NCI-H345 treated with DMSO at 0.1 percent for 48 hours (cell line): Measurements from ENCODE around the gene REEP6.

Source experiments
- DNase-seq: peaks from one replicate; lab custom pipeline; 2025; ENCODE audit not compliant: unreplicated experiment; lab: John Stamatoyannopoulos, UW

REEP6 gene

DNA sequence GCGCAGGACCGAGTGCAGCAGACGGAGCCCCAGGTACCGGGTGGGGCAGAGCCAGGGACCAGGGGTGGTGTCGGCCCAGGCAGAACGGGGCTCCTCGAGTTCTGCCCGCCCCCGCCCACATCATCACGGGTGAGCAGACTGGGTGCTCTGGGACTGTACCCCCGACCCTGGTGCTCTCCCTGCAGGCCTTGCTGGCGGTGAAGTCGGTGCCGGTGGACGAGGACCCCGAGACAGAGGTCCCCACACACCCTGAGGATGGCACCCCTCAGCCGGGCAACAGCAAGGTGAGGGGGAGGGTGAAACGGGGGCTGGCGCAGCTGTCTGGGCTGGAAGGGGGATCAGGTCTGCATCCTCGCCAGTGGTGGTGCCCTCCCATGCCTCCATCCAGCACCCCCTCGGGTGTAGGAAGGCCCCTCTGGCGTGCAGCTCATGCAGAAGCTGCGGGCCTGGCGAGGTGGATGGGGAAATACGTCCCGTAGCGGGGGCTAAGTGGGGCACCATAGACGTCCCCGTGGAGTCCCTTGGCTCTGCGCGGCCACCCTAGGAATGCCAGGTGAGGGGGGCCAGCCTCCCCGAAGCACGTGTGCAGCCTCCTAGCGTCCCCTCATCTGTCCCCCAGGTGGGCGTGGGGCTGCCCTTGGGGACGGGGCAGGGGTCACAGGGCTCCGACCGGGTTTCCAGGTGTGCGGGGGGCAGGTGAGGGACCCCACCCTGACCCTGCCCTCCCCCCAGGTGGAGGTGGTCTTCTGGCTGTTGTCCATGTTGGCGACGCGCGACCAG lies 34.7 kb upstream of the REEP6 start:
- DNase-seq: no peak

DNA sequence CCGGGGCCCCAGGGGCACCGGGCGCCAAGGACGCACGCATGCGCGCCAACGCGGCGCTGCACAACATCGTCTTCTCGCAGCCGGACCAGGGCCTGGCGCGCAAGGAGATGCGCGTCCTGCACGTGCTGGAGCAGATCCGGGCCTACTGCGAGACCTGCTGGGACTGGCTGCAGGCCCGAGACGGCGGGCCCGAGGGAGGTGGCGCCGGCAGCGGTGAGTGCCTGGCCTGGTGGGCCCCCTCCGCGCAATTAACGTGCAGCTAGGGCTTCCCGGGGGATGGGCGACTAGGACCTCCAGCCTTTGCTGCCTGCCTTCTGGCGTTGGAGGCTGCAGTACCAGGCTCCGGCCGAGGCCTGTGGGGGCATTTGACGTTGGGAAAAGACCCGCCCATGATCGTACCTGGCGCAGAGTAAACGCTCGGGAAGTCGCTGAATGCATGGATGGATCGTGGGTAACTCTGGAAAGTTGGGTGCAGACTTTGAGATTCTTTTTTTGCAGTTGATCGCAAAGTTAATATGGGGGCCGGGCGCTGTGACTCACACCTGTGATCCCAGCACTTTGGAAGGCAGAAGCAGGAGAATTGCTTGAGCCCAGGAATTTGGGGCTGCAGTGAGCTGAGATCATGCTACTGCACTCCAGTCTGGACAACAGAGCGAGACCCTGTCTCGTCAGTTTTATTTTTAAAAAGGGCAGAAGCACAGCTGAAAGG lies 33.8 kb upstream of the REEP6 start:
- DNase-seq: no peak

DNA sequence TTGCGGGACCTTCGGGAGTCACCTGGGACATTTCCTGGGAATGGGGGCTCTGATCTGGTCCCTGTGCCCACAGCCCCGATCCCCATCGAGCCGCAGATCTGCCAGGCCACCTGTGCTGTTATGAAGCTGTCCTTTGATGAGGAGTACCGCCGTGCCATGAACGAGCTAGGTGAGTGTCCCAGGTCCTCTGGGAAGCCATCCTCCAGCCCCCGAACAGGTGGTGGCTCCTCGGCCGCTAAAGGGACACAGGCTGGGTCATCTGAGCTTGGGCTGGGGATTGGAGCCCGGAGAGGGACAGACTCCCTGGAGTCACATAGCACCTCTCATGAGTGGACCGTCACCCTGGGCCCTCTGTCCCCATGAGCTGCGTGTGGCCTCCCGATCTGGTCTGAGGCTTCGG lies 33.1 kb upstream of the REEP6 start:
- DNase-seq: no peak

DNA sequence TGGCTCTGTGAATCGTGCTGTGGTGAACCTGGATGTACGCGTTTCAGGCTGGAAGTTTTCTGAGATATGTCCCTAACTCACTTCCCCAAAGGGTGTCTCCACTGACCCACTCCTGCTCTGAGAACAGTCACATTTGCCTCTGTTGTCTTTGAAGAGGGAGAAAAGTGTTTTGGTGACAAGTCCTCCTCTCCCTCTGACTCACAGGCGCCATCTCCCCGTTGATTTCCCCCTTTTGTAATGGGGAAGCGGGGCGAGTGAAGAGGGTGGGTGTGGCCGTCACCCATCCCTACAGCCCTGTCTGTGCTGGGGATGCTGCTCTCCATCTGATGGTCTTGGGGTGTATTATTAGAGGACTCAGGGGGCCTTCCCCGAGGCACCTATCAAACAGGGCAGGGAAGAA lies 31.5 kb upstream of the REEP6 start:
- DNase-seq: no peak

DNA sequence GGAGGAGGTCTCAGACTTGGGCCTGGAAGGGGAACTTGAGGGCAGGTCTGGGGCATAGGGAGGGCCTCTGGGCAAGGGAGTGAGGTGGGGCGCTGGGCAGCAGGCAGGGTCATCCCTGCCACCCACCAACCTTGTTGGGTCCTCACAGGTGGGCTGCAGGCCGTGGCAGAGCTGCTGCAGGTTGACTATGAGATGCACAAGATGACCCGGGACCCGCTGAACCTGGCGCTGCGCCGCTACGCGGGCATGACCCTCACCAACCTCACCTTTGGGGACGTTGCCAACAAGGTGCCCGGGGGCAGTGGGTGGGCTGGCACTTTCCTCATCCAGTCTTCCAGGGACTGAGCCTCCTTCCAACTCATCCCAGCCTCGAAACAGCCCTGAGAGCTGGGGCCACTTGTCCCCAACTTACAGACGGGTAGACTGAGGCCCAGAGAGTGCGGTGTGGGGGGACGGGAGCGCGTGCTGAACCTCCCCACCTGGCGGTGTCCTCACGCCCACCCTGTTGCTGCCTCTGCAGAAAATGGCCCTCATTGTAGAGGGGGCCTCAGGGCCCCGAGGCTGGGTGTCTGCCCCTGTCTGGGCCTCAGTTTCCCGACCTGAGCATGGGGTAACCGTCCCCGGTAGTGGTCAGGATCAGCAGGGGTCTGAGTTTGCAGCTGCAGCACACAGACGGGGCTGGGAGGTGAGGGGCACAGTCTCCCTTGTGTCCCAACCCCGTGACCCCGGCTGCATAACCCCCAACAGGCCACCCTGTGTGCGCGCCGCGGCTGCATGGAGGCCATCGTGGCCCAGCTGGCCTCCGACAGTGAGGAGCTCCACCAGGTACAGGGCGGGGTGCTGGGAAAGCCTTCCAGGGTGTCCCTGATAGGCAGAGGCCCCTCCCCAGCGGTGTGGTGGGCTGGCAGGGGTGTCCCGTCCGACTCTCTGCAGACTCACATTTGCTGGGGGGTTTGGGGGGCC lies 30.7 kb upstream of the REEP6 start:
- no peak for DNase-seq

DNA sequence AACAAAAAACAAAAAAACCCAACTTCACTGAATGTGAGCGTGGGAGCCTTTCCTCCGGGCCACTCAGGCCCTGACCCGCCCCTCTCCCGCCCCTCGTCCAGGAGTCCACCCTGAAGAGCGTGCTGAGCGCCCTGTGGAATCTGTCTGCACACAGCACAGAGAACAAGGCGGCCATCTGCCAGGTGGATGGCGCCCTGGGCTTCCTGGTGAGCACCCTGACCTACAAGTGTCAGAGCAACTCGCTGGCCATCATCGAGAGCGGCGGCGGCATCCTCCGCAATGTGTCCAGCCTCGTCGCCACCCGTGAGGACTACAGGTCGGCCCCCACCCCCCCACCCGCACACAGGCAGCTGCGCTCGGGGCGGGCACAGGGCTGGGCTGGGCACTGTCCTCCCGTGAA lies 29.1 kb upstream of the REEP6 start:
- no peak for DNase-seq

DNA sequence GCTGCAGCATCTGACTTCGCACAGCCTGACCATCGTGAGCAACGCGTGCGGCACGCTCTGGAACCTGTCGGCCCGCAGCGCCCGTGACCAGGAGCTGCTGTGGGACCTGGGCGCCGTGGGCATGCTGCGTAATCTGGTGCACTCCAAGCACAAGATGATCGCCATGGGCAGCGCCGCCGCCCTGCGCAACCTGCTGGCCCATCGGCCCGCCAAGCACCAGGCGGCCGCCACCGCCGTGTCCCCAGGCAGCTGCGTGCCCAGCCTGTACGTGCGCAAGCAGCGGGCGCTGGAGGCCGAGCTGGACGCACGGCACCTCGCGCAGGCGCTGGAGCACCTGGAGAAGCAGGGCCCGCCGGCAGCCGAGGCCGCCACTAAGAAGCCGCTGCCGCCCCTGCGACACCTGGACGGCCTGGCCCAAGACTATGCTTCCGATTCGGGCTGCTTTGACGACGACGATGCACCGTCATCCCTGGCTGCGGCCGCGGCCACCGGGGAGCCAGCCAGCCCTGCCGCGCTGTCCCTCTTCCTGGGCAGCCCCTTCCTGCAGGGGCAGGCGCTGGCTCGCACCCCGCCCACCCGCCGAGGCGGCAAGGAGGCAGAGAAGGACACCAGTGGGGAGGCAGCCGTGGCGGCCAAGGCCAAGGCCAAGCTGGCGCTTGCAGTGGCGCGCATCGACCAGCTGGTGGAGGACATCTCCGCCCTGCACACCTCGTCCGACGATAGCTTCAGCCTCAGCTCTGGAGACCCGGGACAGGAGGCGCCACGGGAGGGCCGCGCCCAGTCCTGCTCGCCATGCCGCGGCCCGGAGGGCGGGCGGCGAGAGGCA lies 25.6 kb upstream of the REEP6 start:
- DNase-seq: no peak

DNA sequence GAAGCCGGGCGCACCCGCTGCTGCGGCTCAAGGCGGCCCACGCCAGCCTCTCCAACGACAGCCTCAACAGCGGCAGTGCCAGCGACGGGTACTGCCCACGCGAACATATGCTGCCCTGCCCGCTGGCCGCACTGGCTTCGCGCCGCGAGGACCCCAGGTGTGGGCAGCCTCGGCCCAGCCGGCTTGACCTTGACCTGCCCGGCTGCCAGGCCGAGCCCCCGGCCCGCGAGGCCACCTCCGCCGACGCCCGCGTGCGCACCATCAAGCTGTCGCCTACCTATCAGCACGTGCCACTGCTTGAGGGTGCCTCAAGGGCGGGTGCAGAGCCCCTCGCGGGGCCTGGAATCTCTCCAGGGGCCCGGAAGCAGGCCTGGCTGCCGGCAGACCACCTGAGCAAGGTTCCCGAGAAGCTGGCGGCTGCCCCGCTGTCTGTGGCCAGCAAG lies 24.9 kb upstream of the REEP6 start:
- DNase-seq: no peak

DNA sequence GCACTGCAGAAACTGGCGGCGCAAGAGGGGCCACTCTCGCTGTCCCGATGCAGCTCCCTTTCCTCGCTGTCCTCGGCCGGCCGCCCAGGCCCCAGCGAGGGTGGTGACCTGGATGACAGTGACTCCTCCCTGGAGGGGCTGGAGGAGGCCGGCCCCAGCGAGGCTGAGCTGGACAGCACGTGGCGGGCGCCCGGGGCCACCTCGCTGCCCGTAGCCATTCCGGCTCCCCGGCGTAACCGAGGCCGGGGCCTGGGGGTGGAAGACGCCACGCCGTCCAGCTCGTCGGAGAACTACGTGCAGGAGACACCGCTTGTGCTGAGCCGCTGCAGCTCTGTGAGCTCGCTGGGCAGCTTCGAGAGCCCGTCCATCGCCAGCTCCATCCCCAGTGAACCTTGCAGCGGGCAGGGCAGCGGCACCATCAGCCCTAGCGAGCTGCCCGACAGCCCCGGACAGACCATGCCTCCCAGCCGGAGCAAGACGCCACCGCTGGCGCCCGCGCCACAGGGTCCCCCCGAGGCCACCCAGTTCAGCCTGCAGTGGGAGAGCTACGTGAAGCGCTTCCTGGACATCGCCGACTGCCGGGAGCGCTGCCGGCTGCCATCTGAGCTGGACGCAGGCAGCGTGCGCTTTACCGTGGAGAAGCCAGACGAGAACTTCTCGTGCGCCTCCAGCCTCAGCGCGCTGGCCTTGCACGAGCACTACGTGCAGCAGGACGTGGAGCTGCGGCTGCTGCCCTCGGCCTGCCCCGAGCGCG lies 24.3 kb upstream of the REEP6 start:
- no peak for DNase-seq

DNA sequence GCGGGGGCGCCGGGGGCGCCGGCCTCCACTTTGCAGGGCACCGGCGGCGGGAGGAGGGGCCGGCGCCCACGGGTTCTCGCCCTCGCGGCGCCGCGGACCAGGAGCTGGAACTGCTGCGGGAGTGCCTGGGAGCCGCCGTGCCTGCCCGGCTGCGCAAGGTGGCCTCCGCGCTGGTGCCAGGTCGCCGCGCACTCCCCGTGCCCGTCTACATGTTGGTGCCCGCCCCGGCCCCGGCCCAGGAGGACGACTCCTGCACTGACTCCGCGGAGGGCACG lies 23.8 kb upstream of the REEP6 start:
- no peak for DNase-seq

DNA sequence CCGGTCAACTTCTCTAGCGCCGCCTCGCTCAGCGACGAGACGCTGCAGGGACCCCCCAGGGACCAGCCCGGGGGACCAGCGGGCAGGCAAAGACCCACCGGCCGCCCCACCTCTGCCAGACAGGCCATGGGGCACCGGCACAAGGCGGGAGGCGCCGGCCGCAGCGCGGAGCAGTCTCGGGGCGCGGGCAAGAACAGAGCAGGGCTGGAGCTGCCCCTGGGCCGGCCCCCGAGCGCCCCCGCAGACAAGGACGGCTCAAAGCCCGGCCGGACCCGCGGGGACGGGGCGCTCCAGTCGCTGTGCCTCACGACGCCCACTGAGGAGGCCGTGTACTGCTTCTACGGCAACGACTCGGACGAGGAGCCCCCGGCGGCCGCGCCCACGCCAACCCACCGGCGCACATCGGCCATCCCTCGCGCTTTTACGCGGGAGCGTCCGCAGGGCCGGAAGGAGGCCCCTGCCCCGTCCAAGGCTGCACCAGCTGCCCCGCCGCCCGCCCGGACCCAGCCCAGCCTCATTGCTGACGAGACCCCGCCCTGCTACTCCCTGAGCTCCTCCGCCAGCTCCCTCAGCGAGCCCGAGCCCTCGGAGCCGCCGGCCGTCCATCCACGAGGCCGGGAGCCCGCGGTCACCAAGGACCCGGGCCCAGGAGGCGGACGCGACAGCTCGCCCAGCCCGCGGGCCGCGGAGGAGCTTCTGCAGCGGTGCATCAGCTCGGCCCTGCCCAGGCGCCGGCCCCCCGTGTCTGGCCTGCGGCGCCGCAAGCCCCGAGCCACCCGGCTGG lies 23.3 kb upstream of the REEP6 start:
- no peak for DNase-seq

DNA sequence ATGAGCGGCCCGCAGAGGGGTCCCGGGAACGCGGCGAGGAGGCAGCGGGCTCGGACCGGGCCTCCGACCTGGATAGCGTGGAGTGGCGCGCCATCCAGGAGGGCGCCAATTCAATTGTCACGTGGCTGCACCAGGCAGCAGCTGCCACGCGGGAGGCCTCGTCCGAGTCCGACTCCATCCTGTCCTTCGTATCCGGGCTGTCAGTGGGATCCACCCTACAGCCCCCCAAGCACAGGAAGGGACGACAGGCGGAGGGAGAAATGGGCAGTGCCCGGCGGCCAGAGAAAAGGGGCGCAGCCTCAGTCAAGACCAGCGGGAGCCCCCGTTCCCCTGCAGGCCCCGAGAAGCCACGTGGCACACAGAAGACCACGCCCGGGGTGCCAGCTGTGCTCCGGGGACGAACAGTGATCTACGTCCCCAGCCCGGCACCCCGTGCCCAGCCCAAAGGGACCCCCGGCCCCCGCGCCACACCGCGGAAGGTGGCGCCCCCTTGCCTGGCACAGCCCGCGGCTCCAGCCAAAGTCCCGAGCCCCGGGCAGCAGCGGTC lies 22.6 kb upstream of the REEP6 start:
- DNase-seq: no peak

DNA sequence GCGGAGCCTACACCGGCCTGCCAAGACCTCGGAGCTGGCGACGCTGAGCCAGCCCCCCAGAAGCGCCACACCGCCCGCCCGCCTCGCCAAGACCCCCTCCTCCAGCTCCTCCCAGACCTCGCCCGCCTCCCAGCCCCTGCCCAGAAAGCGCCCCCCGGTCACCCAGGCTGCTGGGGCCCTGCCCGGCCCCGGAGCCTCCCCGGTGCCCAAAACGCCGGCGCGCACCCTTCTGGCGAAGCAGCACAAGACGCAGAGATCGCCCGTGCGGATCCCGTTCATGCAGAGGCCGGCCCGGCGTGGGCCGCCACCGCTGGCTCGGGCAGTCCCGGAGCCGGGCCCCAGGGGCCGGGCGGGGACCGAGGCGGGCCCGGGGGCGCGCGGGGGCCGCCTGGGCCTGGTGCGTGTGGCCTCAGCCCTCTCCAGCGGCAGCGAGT lies 22.1 kb upstream of the REEP6 start:
- DNase-seq: no peak

DNA sequence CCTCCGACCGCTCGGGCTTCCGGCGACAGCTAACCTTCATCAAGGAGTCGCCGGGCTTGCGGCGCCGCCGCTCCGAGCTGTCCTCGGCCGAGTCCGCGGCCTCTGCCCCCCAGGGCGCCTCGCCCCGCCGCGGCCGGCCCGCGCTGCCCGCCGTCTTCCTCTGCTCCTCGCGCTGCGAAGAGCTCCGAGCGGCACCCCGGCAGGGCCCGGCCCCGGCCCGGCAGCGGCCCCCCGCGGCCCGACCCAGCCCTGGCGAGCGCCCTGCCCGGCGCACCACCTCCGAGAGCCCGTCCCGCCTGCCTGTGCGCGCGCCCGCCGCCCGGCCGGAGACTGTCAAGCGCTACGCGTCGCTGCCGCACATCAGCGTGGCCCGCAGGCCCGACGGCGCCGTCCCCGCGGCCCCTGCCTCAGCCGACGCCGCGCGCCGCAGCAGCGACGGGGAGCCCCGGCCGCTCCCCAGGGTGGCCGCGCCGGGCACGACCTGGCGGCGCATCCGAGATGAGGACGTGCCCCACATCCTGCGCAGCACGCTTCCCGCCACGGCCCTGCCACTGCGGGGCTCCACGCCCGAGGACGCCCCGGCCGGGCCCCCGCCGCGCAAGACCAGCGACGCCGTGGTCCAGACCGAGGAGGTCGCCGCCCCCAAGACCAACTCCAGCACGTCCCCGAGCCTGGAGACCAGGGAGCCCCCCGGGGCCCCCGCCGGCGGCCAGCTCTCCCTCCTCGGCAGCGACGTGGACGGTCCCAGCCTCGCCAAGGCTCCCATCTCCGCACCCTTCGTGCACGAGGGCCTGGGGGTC lies 21.5 kb upstream of the REEP6 start:
- DNase-seq: no peak

DNA sequence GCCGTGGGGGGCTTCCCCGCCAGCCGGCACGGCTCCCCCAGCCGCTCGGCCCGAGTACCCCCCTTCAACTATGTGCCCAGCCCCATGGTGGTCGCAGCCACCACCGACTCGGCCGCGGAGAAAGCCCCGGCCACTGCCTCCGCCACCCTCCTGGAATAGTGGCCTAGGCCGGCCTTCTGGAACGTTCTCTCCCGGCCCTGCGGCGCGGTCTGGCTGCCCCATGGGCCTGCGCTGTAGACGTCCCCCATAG lies 21.0 kb upstream of the REEP6 start:
- DNase-seq: no peak

DNA sequence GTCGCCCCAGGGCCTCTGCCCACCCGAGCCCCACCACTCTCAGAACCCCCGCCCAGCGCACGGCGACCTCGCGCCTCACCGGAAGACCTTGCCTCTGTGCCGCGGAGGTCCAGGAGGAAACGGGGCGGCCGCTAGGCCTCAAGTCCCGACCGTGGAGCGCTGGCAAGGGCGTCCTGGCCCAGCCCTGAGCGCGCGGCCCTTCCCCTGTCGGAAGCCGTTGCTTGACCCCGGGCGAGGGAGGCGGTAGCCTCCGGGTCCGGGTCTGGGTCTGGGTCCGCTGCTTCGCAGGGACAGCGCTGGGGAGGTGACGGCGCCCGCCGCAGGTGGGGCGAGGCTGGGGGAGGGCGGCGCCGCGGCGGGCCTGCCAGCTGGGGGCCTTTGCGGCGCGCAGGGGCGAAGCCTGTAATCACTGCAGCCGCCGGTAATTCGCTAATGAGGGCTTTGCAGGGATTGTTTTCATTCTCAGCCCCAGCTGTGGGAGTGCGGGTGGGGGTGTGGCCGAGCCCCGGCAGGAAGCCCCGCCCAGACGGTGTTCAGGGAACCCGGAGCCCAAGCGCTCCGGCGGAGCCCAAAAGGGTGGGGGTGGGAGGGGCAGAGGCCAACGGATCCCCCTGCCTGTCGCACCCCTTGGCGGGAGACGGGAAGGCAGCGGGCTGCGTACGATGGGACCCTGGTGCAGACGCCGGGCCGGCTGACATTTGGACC lies 20.5 kb upstream of the REEP6 start:
- DNase-seq: no peak

DNA sequence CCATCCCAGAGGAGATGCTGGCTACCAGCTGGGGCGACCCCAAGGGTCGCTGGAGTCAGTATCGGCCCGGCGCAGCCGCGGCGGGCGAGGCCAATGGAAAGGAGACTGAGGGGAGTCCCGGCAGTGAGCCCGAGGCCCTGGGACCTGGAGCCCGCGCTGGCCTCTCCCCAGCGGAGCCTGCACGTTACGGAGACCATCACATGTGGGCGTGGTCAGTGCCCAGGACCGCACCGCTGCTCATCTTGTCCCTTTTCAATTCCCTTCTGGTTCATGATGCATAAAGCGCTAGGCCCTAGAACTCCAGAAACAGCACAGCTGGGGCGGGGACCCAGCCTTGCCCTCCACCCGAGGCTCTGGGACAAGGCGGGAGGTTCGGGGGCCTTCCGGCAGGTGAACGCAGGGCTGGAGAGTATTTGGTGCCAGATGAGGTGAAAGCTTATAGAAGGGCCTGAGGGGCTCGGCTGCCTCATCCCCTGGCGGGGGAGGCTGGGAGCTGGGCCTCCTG lies 19.9 kb upstream of the REEP6 start:
- DNase-seq: no peak
